ENCODE results near the gene TMEM61. TPM values are rescaled to one million over a fixed set of nuclear protein-coding genes. Genes with fewer than 3 reads are reported as not detected.

TMEM61 gene
- total and polyA plus RNA-seq, 2 donors (not counting 1 experiment from before 2014, with no cell fraction given): not detected

DNA sequence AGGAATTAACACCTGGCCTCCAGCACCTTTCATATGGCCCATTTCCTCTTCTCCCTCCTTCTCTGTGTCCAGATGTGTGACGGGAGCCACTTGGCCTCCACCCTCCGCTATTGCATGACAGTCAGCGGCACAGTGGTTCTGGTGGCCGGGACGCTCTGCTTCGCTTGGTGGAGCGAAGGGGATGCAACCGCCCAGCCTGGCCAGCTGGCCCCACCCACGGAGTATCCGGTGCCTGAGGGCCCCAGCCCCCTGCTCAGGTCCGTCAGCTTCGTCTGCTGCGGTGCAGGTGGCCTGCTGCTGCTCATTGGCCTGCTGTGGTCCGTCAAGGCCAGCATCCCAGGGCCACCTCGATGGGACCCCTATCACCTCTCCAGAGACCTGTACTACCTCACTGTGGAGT lies 5.6 kb downstream of the TMEM61 start:
- POLR2A ChIA-PET: no interaction called here

DNA sequence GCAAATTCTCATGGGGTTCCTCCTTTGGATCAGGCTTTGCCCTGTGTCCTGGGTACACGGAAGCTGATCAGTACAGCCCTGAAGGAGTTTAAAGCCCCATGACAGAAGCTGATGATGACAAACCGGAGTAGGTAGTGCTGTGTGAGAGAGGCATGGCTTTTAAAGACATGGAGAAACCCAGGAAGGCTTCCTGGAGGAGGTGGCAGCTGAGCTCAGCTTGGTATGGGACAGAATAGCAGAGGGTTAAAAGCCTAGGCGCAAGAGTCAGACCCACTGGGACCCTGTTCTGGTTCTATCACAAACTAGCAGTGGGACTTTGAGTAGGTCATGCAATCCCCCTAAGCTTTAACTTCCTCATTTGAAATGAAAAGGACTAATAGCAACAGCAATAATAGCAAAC lies 6.1 kb downstream of the TMEM61 start:
- Histone ChIP-seq H3K9me3 (ENCODE audit: control extremely low read depth in 1 of 3, control insufficient read depth in 2 of 3, insufficient read depth in 1 of 3, low read length in 2 of 3) (no peaks in the 10 kb centered on the region), H3K4me3 (ENCODE audit: control extremely low read depth in 1 of 5, extremely low read depth in 1 of 5, insufficient read depth in 1 of 5, low read depth in 2 of 5, low read length in 4 of 5) (no peak overlapping the region), H3K27ac (ENCODE audit: low read length in 2 of 2) (no peak overlapping the region), H3K4me1 (ENCODE audit: control insufficient read depth in 2 of 2, insufficient read depth in 2 of 2, low read length in 2 of 2) (no peaks in the 10 kb centered on the region), H3K79me2 (ENCODE audit: control insufficient read depth, insufficient read depth, low read length) (no peaks in the 10 kb centered on the region), H3K4me2 (replicated peaks; ENCODE audit: low read depth, low read length, poor library complexity, severe bottlenecking) (no peak overlapping the region), H3K9ac (ENCODE audit: low read length) (no peak overlapping the region), H2AFZ (ENCODE audit: insufficient read depth, low read depth, low read length, poor library complexity, severe bottlenecking) (no peak overlapping the region), H3K36me3 (replicated peaks in 1 of 2; ENCODE audit: control extremely low read depth in 1 of 2, control insufficient read depth in 1 of 2, extremely low read depth in 1 of 2, insufficient read depth in 2 of 2, low read length in 1 of 2) (no peaks in the 10 kb centered on the region), H3K27me3 (replicated peaks in 1 of 4; ENCODE audit: control extremely low read depth in 1 of 4, control insufficient read depth in 3 of 4, insufficient read depth in 4 of 4, low read length in 3 of 4) (peaks cover 0 to 8% (median 1%) of the 10 kb centered on the region in 4 experiments), H4K20me1 (ENCODE audit: control insufficient read depth, insufficient read depth, low read length, poor library complexity, severe bottlenecking) (no peaks in the 10 kb centered on the region)
- Mint-ChIP-seq H3K27me3 (peaks cover 20% of the 10 kb centered on the region), H3K27ac (no peak overlapping the region), H3K9me3 (ENCODE audit: insufficient read depth) (no peaks in the 10 kb centered on the region), H3K4me3 (no peak overlapping the region), H3K4me1 (no peaks in the 10 kb centered on the region)
- ChIA-PET CTCF (interaction anchor here (0.6 to 1.0 kb wide), 3 partner anchors 9 to 42 kb away, joined by 3 to 4 read pairs (median 3); no protein-coding TSS in a partner anchor), POLR2A (no interaction called here)
- TF ChIP-seq EZH2 (IDR thresholded peaks at IDR 0.05; ENCODE audit: borderline replicate concordance, insufficient read depth, low read depth, low read length, poor library complexity, severe bottlenecking): no peak
- TF ChIP-seq, protein P1, sequence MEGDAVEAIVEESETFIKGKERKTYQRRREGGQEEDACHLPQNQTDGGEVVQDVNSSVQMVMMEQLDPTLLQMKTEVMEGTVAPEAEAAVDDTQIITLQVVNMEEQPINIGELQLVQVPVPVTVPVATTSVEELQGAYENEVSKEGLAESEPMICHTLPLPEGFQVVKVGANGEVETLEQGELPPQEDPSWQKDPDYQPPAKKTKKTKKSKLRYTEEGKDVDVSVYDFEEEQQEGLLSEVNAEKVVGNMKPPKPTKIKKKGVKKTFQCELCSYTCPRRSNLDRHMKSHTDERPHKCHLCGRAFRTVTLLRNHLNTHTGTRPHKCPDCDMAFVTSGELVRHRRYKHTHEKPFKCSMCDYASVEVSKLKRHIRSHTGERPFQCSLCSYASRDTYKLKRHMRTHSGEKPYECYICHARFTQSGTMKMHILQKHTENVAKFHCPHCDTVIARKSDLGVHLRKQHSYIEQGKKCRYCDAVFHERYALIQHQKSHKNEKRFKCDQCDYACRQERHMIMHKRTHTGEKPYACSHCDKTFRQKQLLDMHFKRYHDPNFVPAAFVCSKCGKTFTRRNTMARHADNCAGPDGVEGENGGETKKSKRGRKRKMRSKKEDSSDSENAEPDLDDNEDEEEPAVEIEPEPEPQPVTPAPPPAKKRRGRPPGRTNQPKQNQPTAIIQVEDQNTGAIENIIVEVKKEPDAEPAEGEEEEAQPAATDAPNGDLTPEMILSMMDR (IDR thresholded peaks at IDR 0.05): no peak
- intact Hi-C loops (cut with micrococcal nuclease): no loop called here
- no peak for ATAC-seq (ENCODE audit: low read depth)
- WGBS (ENCODE audit: insufficient coverage): 84% methylated on average over 3 of the region's 3 CpGs
- no peak for DNase-seq

More for the DNA sequence above, 5.6 kb downstream of the TMEM61 start:
- Histone ChIP-seq H3K27ac (ENCODE audit: low read length in 2 of 2) (no peak overlapping the region), H3K79me2 (ENCODE audit: control insufficient read depth, insufficient read depth, low read length) (no peaks in the 10 kb centered on the region), H4K20me1 (ENCODE audit: control insufficient read depth, insufficient read depth, low read length, poor library complexity, severe bottlenecking) (no peaks in the 10 kb centered on the region), H3K4me3 (ENCODE audit: control extremely low read depth in 1 of 5, extremely low read depth in 1 of 5, insufficient read depth in 1 of 5, low read depth in 2 of 5, low read length in 4 of 5) (no peak overlapping the region), H3K27me3 (replicated peaks in 1 of 4; ENCODE audit: control extremely low read depth in 1 of 4, control insufficient read depth in 3 of 4, insufficient read depth in 4 of 4, low read length in 3 of 4) (peaks cover 0 to 11% (median 1%) of the 10 kb centered on the region in 4 experiments), H3K4me2 (replicated peaks; ENCODE audit: low read depth, low read length, poor library complexity, severe bottlenecking) (no peak overlapping the region), H3K9me3 (ENCODE audit: control extremely low read depth in 1 of 3, control insufficient read depth in 2 of 3, insufficient read depth in 1 of 3, low read length in 2 of 3) (no peaks in the 10 kb centered on the region), H3K9ac (ENCODE audit: low read length) (no peak overlapping the region), H3K4me1 (ENCODE audit: control insufficient read depth in 2 of 2, insufficient read depth in 2 of 2, low read length in 2 of 2) (no peaks in the 10 kb centered on the region), H3K36me3 (replicated peaks in 1 of 2; ENCODE audit: control extremely low read depth in 1 of 2, control insufficient read depth in 1 of 2, extremely low read depth in 1 of 2, insufficient read depth in 2 of 2, low read length in 1 of 2) (no peaks in the 10 kb centered on the region), H2AFZ (ENCODE audit: insufficient read depth, low read depth, low read length, poor library complexity, severe bottlenecking) (no peak overlapping the region)
- WGBS (ENCODE audit: insufficient coverage): 93% methylated on average over 15 of the region's 15 CpGs
- ATAC-seq (ENCODE audit: low read depth) (no peak), DNase-seq (no peak)
- no peaks in the 10 kb centered on the region for H3K4me1 Mint-ChIP-seq
- TF ChIP-seq, protein P1 (IDR thresholded peaks at IDR 0.05): no peak
- TF ChIP-seq EZH2 (IDR thresholded peaks at IDR 0.05; ENCODE audit: borderline replicate concordance, insufficient read depth, low read depth, low read length, poor library complexity, severe bottlenecking): no peak
- no peak overlapping the region for H3K27ac Mint-ChIP-seq
- intact Hi-C loops (cut with micrococcal nuclease): no loop called here
- H3K9me3 Mint-ChIP-seq (ENCODE audit: insufficient read depth): no peaks in the 10 kb centered on the region
- no peak overlapping the region for H3K4me3 Mint-ChIP-seq
- CTCF ChIA-PET: interaction anchor here (0.6 to 0.8 kb wide), 2 partner anchors 10 to 41 kb away, joined by 3 to 4 read pairs; no protein-coding TSS in a partner anchor
- H3K27me3 Mint-ChIP-seq: peaks cover 25% of the 10 kb centered on the region
